SK-N-SH treated with all-trans-retinoic acid at 6 μM for 48 hours (cell line): ENCODE data around the gene UGT1A3.

ENCODE experiments used
- ARNTL ChIP-seq: fragments of 450-650 bp; formaldehyde crosslinking; IDR thresholded peaks from 2 replicates; pipeline ENCODE4 v1.5.0; 2020; ENCODE audit warnings: low read depth, mild to moderate bottlenecking, moderate library complexity, borderline replicate concordance
- PATZ1 ChIP-seq: fragments of 250-450 bp; sonication (Bioruptor Pico); IDR thresholded peaks from 2 replicates; pipeline ENCODE4 v1.8.0; 2020; ENCODE audit warnings: mild to moderate bottlenecking, moderate library complexity, borderline replicate concordance
- RARB ChIP-seq: fragments of 250-450 bp; sonication (Bioruptor Pico); IDR thresholded peaks from 2 replicates; pipeline ENCODE4 v1.8.0; 2021; ENCODE audit warnings: mild to moderate bottlenecking, moderate library complexity
- ZFP30 ChIP-seq: fragments of 450-650 bp; formaldehyde crosslinking; IDR thresholded peaks from 2 replicates; pipeline ENCODE4 v1.5.0; 2022; ENCODE audit warnings: mild to moderate bottlenecking, moderate library complexity
- ZNF565 ChIP-seq: fragments of 450-650 bp; formaldehyde crosslinking; conservative IDR thresholded peaks from 2 replicates; pipeline ENCODE4 v1.5.0; 2020; ENCODE audit warnings: low read depth, mild to moderate bottlenecking, moderate library complexity

- TF ChIP-seq ZNF565 (CRISPR knock-in tag) (no peak), PATZ1 (no peak), ZFP30 (CRISPR knock-in tag) (no peak), ARNTL (no peak), RARB (no peak)
Measured at GRCh38 chr2:233799716-233800115, 70.9 kb downstream of the UGT1A3 start.
